Gastrocnemius medialis (tissue), 4 donors: ENCODE measurements around the gene PROZ. TPM values are rescaled to one million over a fixed set of nuclear protein-coding genes. Genes with fewer than 3 reads are reported as not detected.

Experiments
- ATAC-seq, 2 donors: fragments of 150-250 bp; one replicate each; pipeline ENCODE4 v1.9.1; 2016
- DNase-seq, 2 donors: peaks; one replicate each; pipeline ENCODE4 v3.0.0-alpha.2; 2019
- H3K27ac ChIP-seq, 4 donors: fragments of 200-600 bp; sonication (generic); 1 replicate in 1 of 4; 2 replicates in 3 of 4; pipeline ENCODE4 v1.5.1; 2016 to 2018; ENCODE audit warnings: mild to moderate bottlenecking in 2 of 4, moderate library complexity in 1 of 4
- H3K27me3 ChIP-seq, 3 donors: fragments of 200-600 bp; sonication (generic) in 2 of 3; 1 replicate in 1 of 3; 2 replicates in 2 of 3; pipeline versions ENCODE4 v1.5.1 to v1.6.0; 2016 to 2019; ENCODE audit warnings: mild to moderate bottlenecking in 1 of 3, moderate library complexity in 1 of 3
- H3K36me3 ChIP-seq, 2 donors: fragments of 200-600 bp; sonication (generic) in 1 of 2; one replicate each; pipeline ENCODE4 v1.5.1; 2017 to 2018
- H3K4me1 ChIP-seq, 2 donors: fragments of 200-600 bp; sonication (generic) in 1 of 2; one replicate each; pipeline ENCODE4 v1.5.1; 2016 to 2017; ENCODE audit warnings: mild to moderate bottlenecking in 2 of 2
- H3K4me3 ChIP-seq, 4 donors: fragments of 200-600 bp; sonication (generic) in 3 of 4; 1 replicate in 1 of 4; 2 replicates in 3 of 4; pipeline ENCODE4 v1.5.1; 2016 to 2019; ENCODE audit warnings: mild to moderate bottlenecking in 2 of 4
- H3K9me3 ChIP-seq, 3 donors: fragments of 200-600 bp; sonication (generic) in 2 of 3; 1 replicate in 1 of 3; 2 replicates in 2 of 3; pipeline ENCODE4 v1.5.1; 2016 to 2019
- CTCF ChIP-seq, 5 experiments: fragments of 450-650 bp in 3 of 5; fragments of 200-600 bp in 2 of 5; sonication (generic) in 2 of 5; IDR thresholded peaks in 4 of 5; conservative IDR thresholded peaks in 1 of 5; 1 replicate in 4 of 5; 2 replicates in 1 of 5; pipeline ENCODE4 v1.5.1; 2016 to 2019; ENCODE audit warnings: antibody characterized with exemption in 5 of 5, mild to moderate bottlenecking in 3 of 5, moderate library complexity in 3 of 5
- POLR2A ChIP-seq, 2 donors: fragments of 450-650 bp; IDR thresholded peaks; one replicate each; pipeline ENCODE4 v1.6.1; 2017; ENCODE audit warnings: antibody characterized with exemption in 2 of 2, mild to moderate bottlenecking in 2 of 2, moderate library complexity in 2 of 2
- in situ Hi-C, 4 donors: fragments of 200-750 bp; cut with MboI; loops; one replicate each; pipeline versions ENCODE4 v1.15.0 to v1.8.0; 2017; ENCODE audit warnings: low sequenced_read_pairs in 4 of 4
- intact Hi-C: fragments of 100-400 bp; cut with DNase I; formaldehyde crosslinking; loops from one replicate; pipeline ENCODE4 v1.15.1; 2023; ENCODE audit warnings: low total_unique reads
- total RNA-seq, 4 donors: library from RNA; depleted of rRNA; stranded (reverse); fragments of >200 nt; gene quantifications; one replicate each; pipeline versions ENCODE4 v1.1.0 to v1.2.3, GENCODE V29; 2016

PROZ gene
- total RNA-seq, 4 donors from 2014 or later, result not detected

- in situ Hi-C loops (no loop called here), intact Hi-C loops (no loop called here)
- no peaks in the 10 kb centered on the region for H3K9me3 ChIP-seq
- H3K27me3 ChIP-seq, result no peaks in the 10 kb centered on the region
- H3K4me3 ChIP-seq, result no peak overlapping the region
- no peaks in the 10 kb centered on the region for H3K36me3 ChIP-seq
- no peak overlapping the region for H3K27ac ChIP-seq
- DNase-seq, result peak in 1 of 2 donors; percentile 3
- ATAC-seq, result no peak
- TF ChIP-seq CTCF (IDR thresholded peaks at IDR 0.05 in 4 of 5, conservative IDR thresholded peaks at IDR 0.05 in 1 of 5) (no peak), POLR2A (IDR thresholded peaks at IDR 0.05) (no peak)
- no peaks in the 10 kb centered on the region for H3K4me1 ChIP-seq
These were observed 34.1 kb upstream of the PROZ start for GRCh38 chr13:113124211-113124970.

DNA sequence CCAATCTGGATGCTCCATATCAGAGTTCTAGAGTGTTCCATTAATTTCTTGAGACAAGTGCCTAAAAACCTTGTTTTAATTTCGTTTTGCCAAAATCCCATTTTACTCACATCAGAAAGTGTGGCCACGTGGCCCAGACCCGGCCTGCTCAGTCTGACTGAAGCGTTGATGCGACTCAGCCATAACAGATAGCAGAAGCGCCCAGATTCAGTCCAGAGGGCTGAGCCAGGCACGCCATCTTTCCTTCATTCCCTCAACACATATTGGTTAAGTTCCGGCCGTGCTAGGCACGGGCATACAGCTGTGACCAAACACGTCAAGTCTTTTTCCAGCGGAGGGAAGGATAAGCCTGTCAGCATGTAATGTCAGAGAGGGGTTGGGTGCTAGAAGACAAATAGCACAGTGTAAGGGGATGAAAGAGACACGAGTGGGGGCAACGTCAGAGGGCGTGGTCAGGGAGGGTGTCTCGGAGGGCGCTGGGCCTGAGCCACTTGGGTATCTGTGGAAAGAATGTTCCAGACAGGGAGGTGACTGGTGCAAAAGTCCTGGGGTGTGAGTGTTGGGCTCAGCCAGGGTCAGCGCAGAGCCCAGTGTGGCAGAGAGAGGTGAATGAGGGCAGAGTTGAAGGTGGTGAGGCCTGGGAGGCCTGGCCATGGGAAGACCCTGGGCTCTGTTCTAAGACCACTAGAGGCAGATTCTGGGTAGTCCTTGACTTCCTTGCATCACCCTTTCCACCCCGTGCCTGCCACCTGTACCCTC lies 32.8 kb upstream of the PROZ start:
- intact Hi-C loops (no loop called here), in situ Hi-C loops (no loop called here)
- no peak for ATAC-seq
- peak in 1 of 2 donors; percentile 4 for DNase-seq
- Histone ChIP-seq H3K9me3 (no peaks in the 10 kb centered on the region), H3K27me3 (no peaks in the 10 kb centered on the region), H3K4me3 (no peak overlapping the region), H3K36me3 (no peaks in the 10 kb centered on the region), H3K27ac (no peak overlapping the region), H3K4me1 (no peaks in the 10 kb centered on the region)
- TF ChIP-seq POLR2A (IDR thresholded peaks at IDR 0.05), result no peak
- TF ChIP-seq CTCF (IDR thresholded peaks at IDR 0.05 in 4 of 5, conservative IDR thresholded peaks at IDR 0.05 in 1 of 5), result no peak

DNA sequence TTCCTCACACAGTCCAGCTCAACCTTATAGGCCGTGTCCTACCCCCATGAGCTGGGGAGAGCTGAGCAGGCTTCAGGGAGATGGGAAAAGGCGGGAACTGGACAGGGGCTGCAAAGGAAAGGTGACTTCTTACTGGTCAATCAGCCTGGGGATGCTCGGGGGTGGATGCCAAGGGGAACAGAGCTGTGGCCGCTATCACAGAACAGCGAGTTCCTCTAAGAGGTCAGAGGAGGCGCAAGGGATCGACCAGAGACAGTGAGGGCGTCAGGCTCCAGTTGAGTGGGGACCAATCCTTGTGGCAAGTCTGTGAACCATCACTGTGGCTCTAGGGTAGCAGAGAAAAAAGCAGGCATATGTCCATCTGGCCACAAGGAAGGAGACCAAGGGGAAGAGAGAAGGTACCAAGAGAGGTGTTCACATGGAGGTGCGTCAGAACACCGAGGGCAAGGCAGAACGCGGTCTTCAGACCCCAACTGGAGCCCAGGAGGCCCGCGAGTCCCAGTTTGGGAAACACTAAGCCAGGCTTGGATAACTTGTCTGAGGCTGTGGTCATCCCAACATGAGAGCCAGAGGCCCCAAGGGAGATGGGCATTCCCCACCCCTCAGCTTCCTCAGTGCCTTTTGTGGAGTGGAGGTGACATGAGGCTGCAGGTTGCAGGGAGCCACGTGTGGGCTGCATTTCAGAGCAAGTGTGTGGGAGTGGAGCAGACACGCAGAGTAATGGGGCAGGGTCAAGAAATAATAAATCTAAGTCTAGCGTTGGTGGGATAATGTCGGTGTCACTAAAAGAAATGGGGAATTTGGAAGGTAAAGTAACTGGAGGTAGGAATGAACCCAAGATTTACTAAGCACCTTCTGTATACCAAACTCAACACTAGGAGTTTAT lies 31.9 kb upstream of the PROZ start:
- Histone ChIP-seq H3K4me3 (no peak overlapping the region), H3K27ac (no peak overlapping the region), H3K4me1 (no peaks in the 10 kb centered on the region), H3K27me3 (no peaks in the 10 kb centered on the region), H3K9me3 (no peaks in the 10 kb centered on the region), H3K36me3 (no peaks in the 10 kb centered on the region)
- TF ChIP-seq POLR2A (IDR thresholded peaks at IDR 0.05) (no peak), CTCF (IDR thresholded peaks at IDR 0.05 in 4 of 5, conservative IDR thresholded peaks at IDR 0.05 in 1 of 5) (no peak)
- peak in 1 of 2 donors; percentile 3 for DNase-seq
- in situ Hi-C loops (no loop called here), intact Hi-C loops (no loop called here)
- no peak for ATAC-seq

DNA sequence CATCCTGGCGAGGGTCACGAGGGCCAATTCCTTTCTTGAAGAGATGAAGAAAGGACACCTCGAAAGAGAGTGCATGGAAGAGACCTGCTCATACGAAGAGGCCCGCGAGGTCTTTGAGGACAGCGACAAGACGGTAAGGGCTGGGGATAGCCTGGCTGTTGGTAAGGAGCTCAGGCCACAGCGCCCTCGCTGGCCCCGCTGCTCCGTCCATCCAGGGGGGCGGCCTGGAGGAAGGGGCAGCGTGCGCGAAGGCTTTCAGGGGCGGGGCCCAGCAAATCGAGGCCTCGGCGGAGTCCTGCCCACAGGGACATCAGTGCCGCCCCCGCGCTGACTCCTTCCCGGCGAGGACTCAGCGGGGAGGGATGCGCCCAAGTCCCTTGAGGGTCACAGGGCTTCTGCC lies 29.0 kb upstream of the PROZ start:
- in situ Hi-C loops, result no loop called here

More for the DNA sequence above, 29.0 kb upstream of the PROZ start:
- TF ChIP-seq CTCF (IDR thresholded peaks at IDR 0.05 in 4 of 5, conservative IDR thresholded peaks at IDR 0.05 in 1 of 5), result no peak
- TF ChIP-seq POLR2A (IDR thresholded peaks at IDR 0.05), result no peak
- intact Hi-C loops, result no loop called here
- DNase-seq, result peak in 1 of 2 donors; percentile 5
- ATAC-seq, result no peak
- no peaks in the 10 kb centered on the region for H3K4me1 ChIP-seq
- no peaks in the 10 kb centered on the region for H3K9me3 ChIP-seq
- H3K27ac ChIP-seq, result no peak overlapping the region
- no peak overlapping the region for H3K4me3 ChIP-seq
- no peaks in the 10 kb centered on the region for H3K36me3 ChIP-seq
- H3K27me3 ChIP-seq, result no peaks in the 10 kb centered on the region
